Measurements from ENCODE around the gene PLSCR1.

PLSCR1 gene

GRCh38 chr3:146470425-146470990 is 73.9 kb downstream of the PLSCR1 start:
- DNase-seq, result no peak

GRCh38 chr3:146469150-146470017 is 75.0 kb downstream of the PLSCR1 start, which contains the start of gene PLSCR2:
Gene PLSCR2, minus strand, starts transcription at chr3:146469561. Its CDS starts 9,657 bp downstream, at chr3:146459904.
- peak; percentile 66 for DNase-seq

DNA sequence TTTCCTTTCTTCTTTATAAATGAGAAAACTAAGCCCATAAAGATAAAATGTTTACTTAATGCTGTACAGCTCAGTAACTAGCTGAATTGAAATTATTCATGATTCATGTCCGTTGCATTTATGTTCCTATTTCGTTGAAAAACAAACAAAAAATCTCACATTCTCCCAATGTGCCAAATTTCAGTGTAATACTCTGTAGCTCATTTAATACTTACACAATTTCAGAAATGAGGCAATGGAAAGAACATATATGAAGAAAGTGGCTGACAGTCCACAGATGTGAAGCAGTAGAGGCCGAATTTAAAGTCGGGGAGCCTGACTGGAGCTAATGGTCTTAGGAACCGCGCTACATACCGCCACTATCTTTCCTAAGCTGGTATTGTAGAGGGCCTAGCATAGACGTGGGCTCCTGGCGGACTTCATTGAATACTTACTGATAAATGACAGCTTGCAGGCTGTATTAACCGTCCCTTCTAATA is 75.7 kb downstream of the PLSCR1 start:
- DNase-seq, result no peak

- DNase-seq, result no peak
Observed at GRCh38 chr3:146468234-146468633, 76.2 kb downstream of the PLSCR1 start.

- DNase-seq, result no peak
Observed at GRCh38 chr3:146466604-146467003, 77.8 kb downstream of the PLSCR1 start.

GRCh38 chr3:146465693-146466465 is 78.5 kb downstream of the PLSCR1 start:
- DNase-seq, result no peak
